SK-MEL-5 (cell line): ENCODE data around the gene TMEM59. TPM values are rescaled to one million over a fixed set of nuclear protein-coding genes. Genes with fewer than 3 reads are reported as not detected.
"Not testable (repeated sequence)": the region's sequence is repeated elsewhere in the genome, so short reads cannot be mapped to it uniquely, and the experiment has no call there.

Experiments
- DNase-seq: peaks from one replicate; pipeline ENCODE4 v3.0.0-alpha.2; 2016; ENCODE audit warnings: low read depth, low spot score
- in situ Hi-C: cut with HindIII; loops from 2 replicates; pipeline ENCODE4 v1.10.0; 2016; ENCODE audit warnings: low sequenced_read_pairs, high pct_unique_total_duplicates, low pct_unique_long_range_greater_than_20kb
- total RNA-seq: library from RNA; depleted of rRNA; stranded (reverse); fragments of >200 nt; shearing (Covaris generic); gene quantifications from 2 replicates; pipeline ENCODE4 v1.2.3, GENCODE V29; 2014

Gene TMEM59
- total RNA-seq, 1 experiment from 2014 or later: 546 TPM

GRCh38 chr1:54018635-54019034 lies 34.4 kb downstream of the TMEM59 start:
- DNase-seq: no peak
- in situ Hi-C loops: no loop called here

- in situ Hi-C loops: no loop called here
- DNase-seq: no peak
Observed at GRCh38 chr1:54017979-54018378, 35.0 kb downstream of the TMEM59 start, which contains the start of gene LDLRAD1. LDLRAD1 (minus strand) TSS chr1:54018186; CDS start chr1:54018112, 74 bp downstream.

DNA sequence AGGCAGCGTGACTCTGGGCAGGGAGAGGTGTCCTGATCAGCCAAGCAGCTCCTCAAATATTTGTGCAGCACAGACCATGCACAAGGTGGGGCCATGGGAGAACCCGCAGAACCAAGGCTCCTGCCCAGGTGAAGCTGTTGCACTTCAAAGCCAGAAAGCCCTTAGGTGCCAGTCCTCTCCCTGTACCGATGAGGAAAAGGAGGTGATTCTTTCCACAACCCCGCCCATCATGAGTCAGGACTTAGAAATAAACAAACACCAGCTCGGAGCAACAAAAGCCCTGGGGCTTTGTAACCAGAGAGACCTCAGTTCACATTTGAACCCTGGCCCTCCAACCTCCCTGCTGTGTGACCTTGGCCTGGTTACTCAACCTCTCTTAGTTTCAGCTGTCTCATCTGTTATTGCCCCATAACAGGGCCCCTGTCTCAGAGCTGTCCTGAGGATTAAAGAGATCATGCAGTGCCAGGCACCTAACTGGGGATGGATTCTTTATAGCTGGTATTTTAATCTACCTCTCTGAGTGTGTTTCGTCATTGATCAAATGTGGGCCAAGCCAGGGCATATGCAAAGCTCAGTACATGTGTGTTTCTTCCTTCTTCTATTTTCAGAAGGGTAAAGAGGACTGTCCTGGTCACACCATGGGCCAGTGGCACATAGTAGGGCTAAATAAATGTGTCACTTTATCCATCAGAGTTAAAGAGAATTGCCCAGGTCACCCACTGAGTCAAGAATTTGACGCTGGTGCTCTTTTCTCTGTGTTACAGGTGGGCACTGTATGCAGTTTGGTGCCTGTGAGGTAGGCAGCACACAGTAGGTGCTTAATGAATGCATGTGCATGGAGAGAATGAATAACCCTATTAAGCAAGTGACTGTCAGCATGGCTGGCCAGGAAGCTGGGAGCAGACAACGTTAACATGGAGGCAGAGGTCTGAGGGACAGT lies 36.4 kb downstream of the TMEM59 start:
- in situ Hi-C loops: no loop called here

GRCh38 chr1:54014009-54014629 lies 38.9 kb downstream of the TMEM59 start:
- in situ Hi-C loops: no loop called here

More for the DNA sequence above, 36.4 kb downstream of the TMEM59 start:
- DNase-seq: peak; percentile 7

DNA sequence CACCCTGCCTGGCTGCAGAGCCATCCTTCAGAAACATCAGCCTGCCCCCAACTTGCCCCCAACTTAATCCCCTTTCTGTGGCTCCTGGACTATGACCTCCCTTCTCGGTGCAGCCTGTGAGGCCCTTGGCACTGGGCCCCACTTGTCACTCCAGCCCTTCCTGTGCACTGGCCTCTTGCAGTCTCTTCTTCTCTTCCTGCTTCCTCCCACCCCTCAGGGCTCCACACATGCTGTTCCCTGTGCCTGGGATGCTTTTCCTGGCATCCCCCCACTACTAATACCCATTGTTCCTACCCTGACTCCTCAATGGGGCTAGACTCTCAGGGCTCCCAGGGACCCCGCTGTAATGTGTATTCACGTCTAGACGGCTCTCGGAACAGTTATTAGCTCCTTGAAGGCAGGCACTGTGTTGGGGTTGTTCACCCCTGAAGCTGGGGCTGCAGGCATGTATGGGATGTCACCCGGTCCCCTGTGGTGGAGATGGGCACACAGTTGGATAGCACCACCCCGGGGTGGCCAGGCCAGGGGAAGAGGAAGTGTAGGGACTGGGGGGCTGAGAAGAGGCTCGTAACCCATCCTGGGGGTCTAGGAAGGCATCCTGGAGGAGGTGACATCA lies 39.5 kb downstream of the TMEM59 start:
- DNase-seq: no peak
- in situ Hi-C loops: no loop called here

More at GRCh38 chr1:54014009-54014629, 38.9 kb downstream of the TMEM59 start:
- no peak for DNase-seq

- in situ Hi-C loops: no loop called here
- DNase-seq: no peak
Observed at GRCh38 chr1:54012863-54013262, 40.1 kb downstream of the TMEM59 start.

DNA sequence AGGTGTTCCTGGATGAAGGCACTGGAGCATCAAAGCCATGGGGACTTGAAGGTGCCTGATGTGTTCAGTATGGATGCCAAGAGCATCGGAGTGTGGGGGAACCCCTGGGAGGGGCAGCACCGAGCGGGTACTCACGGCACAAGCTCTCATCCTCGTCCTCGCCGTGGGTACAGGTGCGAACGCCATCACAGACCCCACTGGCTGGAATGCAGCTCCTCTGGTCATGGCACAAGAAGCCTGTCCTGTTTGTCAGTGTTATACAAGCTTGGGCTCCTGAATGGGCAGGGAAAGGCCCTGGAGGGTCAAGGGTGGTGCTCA lies 41.0 kb downstream of the TMEM59 start:
- no peak for DNase-seq
- in situ Hi-C loops: no loop called here

- in situ Hi-C loops: no loop called here
- no peak for DNase-seq
Observed at GRCh38 chr1:54011316-54012007, 41.5 kb downstream of the TMEM59 start.

GRCh38 chr1:54010415-54011117 lies 42.4 kb downstream of the TMEM59 start:
- no peak for DNase-seq
- in situ Hi-C loops: no loop called here

DNA sequence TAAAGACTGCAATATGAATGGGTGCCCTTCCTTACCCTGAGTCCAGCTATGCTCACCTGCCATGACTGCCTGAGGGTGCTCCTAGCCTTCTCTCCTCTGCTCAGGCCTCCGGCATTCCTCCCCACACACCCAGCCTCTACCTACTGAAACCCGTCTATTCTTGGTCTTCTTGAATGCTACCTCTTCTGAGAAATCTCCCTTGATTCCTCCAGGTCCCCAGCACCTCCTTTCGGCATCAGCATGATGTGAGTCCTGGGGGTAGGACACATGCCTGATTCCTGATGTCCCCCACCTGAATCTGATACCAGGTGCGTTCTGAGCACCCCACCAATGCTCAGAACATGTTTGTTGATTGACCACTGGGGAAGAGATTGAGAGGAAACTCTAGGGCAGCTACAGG lies 43.6 kb downstream of the TMEM59 start:
- DNase-seq: no peak
- in situ Hi-C loops: no loop called here

GRCh38 chr1:54008876-54009275 lies 44.1 kb downstream of the TMEM59 start:
- no peak for DNase-seq
- in situ Hi-C loops: no loop called here

GRCh38 chr1:54007613-54008012 lies 45.4 kb downstream of the TMEM59 start:
- no peak for DNase-seq
- in situ Hi-C loops: no loop called here

GRCh38 chr1:54006508-54006907 lies 46.5 kb downstream of the TMEM59 start:
- in situ Hi-C loops: no loop called here
- no peak for DNase-seq

GRCh38 chr1:54004481-54005049 lies 48.4 kb downstream of the TMEM59 start:
- in situ Hi-C loops: no loop called here

DNA sequence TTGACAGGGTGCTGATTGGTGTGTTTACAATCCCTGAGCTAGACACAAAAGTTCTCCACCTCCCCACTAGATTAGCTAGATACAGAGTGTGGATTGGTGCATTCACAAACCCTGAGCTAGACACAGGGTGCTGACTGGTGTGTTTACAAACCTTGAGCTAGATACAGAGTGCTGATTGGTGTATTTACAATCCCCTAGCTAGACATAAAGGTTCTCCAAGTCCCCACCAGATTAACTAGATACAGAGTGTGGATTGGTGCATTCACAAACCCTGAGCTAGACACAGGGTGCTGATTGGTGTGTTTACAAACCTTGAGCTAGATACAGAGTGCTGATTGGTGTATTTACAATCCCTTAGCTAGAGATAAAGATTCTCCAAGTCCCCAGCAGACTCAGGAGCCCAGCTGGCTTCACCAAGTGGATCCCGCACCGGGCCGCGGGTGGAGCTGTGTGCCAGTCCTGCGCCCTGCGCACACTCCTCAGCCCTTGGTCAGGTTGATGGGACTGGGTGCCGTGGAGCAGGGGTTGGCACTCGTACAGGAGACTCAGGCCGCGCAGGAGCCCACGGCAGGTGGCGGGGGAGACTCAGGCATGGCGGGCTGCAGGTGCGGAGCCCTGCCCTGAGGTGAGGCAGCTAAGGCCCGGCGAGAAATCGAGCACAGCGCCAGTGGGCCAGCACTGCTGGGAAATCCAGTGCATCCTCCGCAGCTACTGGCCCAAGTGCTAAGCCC lies 49.1 kb downstream of the TMEM59 start:
- in situ Hi-C loops, DNase-seq: not testable (repeated sequence)

More at GRCh38 chr1:54004481-54005049, 48.4 kb downstream of the TMEM59 start:
- DNase-seq: no peak

DNA sequence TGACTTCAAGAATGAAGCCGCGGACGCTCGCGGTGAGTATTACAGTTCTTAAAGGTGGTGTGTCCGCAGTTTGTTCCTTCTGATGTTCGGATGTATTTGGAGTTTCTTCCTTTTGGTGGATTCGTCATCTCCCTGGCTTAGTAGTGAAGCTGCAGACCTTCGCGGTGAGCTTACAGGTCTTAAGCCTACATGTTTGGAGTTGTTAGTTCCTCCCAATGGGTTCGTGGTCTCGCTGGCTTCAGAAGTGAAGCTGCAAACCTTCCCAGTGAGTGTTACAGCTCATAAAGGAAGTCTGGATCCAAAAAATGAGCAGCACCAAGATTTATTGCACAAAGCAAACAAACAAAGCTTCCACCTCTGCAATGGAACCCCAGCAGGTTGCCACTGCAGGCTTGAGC lies 49.8 kb downstream of the TMEM59 start:
- DNase-seq: no peak
- in situ Hi-C loops: no loop called here
